HepG2 (cell line): ENCODE data around the gene AGER. TPM values are rescaled to one million over a fixed set of nuclear protein-coding genes. Genes with fewer than 3 reads are reported as not detected.

Experiments
- BCL3 ChIP-seq: sonication (generic); formaldehyde crosslinking; IDR thresholded peaks from 2 replicates; pipeline ENCODE4 v1.5.1; 2020; ENCODE audit warnings: mild to moderate bottlenecking, missing genetic modification reagents, moderate library complexity
- CAMTA2 ChIP-seq: sonication (generic); formaldehyde crosslinking; IDR thresholded peaks from 2 replicates; pipeline ENCODE4 v1.4.0; 2020; ENCODE audit warnings: mild to moderate bottlenecking, missing genetic modification reagents, borderline replicate concordance
- CHD2 ChIP-seq: IDR thresholded peaks from 2 replicates; pipeline ENCODE4 v1.6.1; 2011; ENCODE audit warnings: low read depth, low read length, improper control_type of control experiment
- HOXA3 ChIP-seq: sonication (generic); formaldehyde crosslinking; IDR thresholded peaks from 2 replicates; pipeline ENCODE4 v1.5.0; 2020; ENCODE audit warnings: missing genetic modification reagents
- ISX ChIP-seq: sonication (generic); formaldehyde crosslinking; conservative IDR thresholded peaks from 2 replicates; pipeline ENCODE4 v1.5.0; 2020; ENCODE audit warnings: missing genetic modification reagents
- MTA3 ChIP-seq: sonication (generic); formaldehyde crosslinking; IDR thresholded peaks from 2 replicates; pipeline ENCODE4 v1.4.0; 2020; ENCODE audit warnings: missing genetic modification reagents
- POLR2G ChIP-seq: fragments of 200-400 bp; formaldehyde crosslinking; IDR thresholded peaks from 2 replicates; pipeline ENCODE4 v1.6.1; 2018; ENCODE audit warnings: mild to moderate bottlenecking, low read depth, low read length, moderate library complexity
- TFAP4 ChIP-seq: sonication (generic); IDR thresholded peaks from 2 replicates; pipeline ENCODE4 v1.6.1; 2016; ENCODE audit warnings: low read depth, borderline replicate concordance
- U2AF2 ChIP-seq: fragments of 200-400 bp; formaldehyde crosslinking; IDR thresholded peaks from 2 replicates; pipeline ENCODE4 v1.6.1; 2017; ENCODE audit warnings: low read depth, mild to moderate bottlenecking, low read length
- UBTF ChIP-seq: sonication (generic); formaldehyde crosslinking; IDR thresholded peaks from 2 replicates; pipeline ENCODE4 v1.4.0; 2020; ENCODE audit warnings: mild to moderate bottlenecking, missing genetic modification reagents
- ZBTB8A ChIP-seq: sonication (generic); formaldehyde crosslinking; IDR thresholded peaks from 2 replicates; pipeline ENCODE4 v1.4.0; 2020; ENCODE audit warnings: mild to moderate bottlenecking, low read depth, missing genetic modification reagents, borderline replicate concordance
- ZNF562 ChIP-seq: sonication (generic); formaldehyde crosslinking; IDR thresholded peaks from 2 replicates; pipeline ENCODE4 v1.8.0; 2022; ENCODE audit warnings: missing genetic modification reagents, borderline replicate concordance
- ZNF605 ChIP-seq: sonication (generic); formaldehyde crosslinking; IDR thresholded peaks from 2 replicates; pipeline ENCODE4 v1.8.0; 2022; ENCODE audit warnings: mild to moderate bottlenecking, missing genetic modification reagents
- ZNF646 ChIP-seq: sonication (generic); formaldehyde crosslinking; IDR thresholded peaks from 2 replicates; pipeline ENCODE4 v1.9.0; 2021; ENCODE audit warnings: mild to moderate bottlenecking, missing genetic modification reagents
- ZNF776 ChIP-seq: sonication (generic); formaldehyde crosslinking; IDR thresholded peaks from 2 replicates; pipeline ENCODE4 v1.4.0; 2020; ENCODE audit warnings: mild to moderate bottlenecking, missing genetic modification reagents
- ZNF780A ChIP-seq: sonication (generic); formaldehyde crosslinking; IDR thresholded peaks from 2 replicates; pipeline ENCODE4 v1.8.0; 2022; ENCODE audit warnings: mild to moderate bottlenecking, missing genetic modification reagents, moderate library complexity
- polyA plus RNA-seq, 8 experiments: library from polyadenylated mRNA; depleted of rRNA in 3 of 8; stranded (reverse) in 7 of 8; unstranded in 1 of 8; fragments of >200 nt; fragmentation: Illumina TruSeq in 4 of 8; extraction: Trizol in 4 of 8; gene quantifications; 2 replicates each; pipeline versions ENCODE4 v1.2.1 to v1.2.3, GENCODE V29; 2011 to 2016; ENCODE audit warnings: low read depth in 4 of 8, missing spikeins in 1 of 8, mixed read lengths in 1 of 8; ENCODE audit not compliant: insufficient read depth in 1 of 8
- total RNA-seq, 5 experiments: library from RNA; depleted of rRNA; stranded (reverse); fragments of >200 nt; fragmentation: Illumina TruSeq; extraction: Trizol; gene quantifications; 2 replicates each; pipeline ENCODE4 v1.2.3, GENCODE V29; 2016; ENCODE audit warnings: low read depth in 1 of 5

Gene AGER
- total and polyA plus RNA-seq, 2 of the 13 experiments (the other 11 are each of a cell fraction or from before 2014, with no cell fraction given): 1.9 to 5.1 TPM

GRCh38 chr6:32195902-32196681 is 12.0 kb upstream of the AGER start (continued):
- TF ChIP-seq ZBTB8A (CRISPR knock-in tag) (no peak), TFAP4 (peak; percentile 69; the same call in 1 of the 2 replicates), U2AF2 (peak; percentile 85; the same call in 1 of the 2 replicates), ZNF562 (CRISPR knock-in tag) (no peak), ZNF780A (CRISPR knock-in tag) (no peak), HOXA3 (CRISPR knock-in tag) (peak; percentile 98), UBTF (CRISPR knock-in tag) (peak; percentile 72), BCL3 (CRISPR knock-in tag) (peak; percentile 80; the same call in 1 of the 2 replicates), ZNF776 (CRISPR knock-in tag) (peak; percentile 82; the same call in 1 of the 2 replicates), ZNF646 (CRISPR knock-in tag) (no peak), CHD2 (peak; percentile 14; the same call in 1 of the 2 replicates), MTA3 (CRISPR knock-in tag) (no peak), CAMTA2 (CRISPR knock-in tag) (peak; percentile 88; the same call in 1 of the 2 replicates), POLR2G (peak; percentile 84), ZNF605 (CRISPR knock-in tag) (peak; percentile 95), ISX (no peak; the same call in 1 of the 2 replicates)
